Gastrocnemius medialis (tissue), 4 donors: ENCODE measurements around the gene PNPLA6.

Experiments
- POLR2A ChIP-seq, 2 donors: fragments of 450-650 bp; IDR thresholded peaks; one replicate each; pipeline ENCODE4 v1.6.1; 2017; ENCODE audit warnings: antibody characterized with exemption in 2 of 2, mild to moderate bottlenecking in 2 of 2, moderate library complexity in 2 of 2
- TF ChIP-seq, protein P1 (sequence below), 5 experiments: fragments of 450-650 bp in 3 of 5; fragments of 200-600 bp in 2 of 5; sonication (generic) in 2 of 5; IDR thresholded peaks in 4 of 5; conservative IDR thresholded peaks in 1 of 5; 1 replicate in 4 of 5; 2 replicates in 1 of 5; pipeline ENCODE4 v1.5.1; 2016 to 2019; ENCODE audit warnings: antibody characterized with exemption in 5 of 5, mild to moderate bottlenecking in 3 of 5, moderate library complexity in 3 of 5

DNA sequence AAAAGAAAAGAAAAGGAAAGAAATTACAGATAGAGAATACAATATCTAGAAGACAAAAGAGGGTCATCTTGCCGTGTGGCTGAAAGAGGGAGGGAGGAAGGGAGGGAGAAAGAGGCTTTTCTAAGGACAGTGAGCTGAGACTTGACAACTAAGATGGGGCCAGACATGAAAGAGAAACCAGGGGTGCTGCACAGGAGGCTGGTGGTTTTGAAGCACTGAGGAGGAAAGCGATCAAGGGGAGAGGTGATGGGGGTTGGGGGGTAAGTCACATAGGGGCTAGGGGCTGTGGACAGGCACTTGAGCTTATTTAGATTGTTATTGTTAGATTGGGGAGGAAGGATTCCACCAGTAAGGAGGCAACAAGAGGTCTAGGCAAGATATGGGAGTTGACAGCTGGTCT lies 17.3 kb downstream of the PNPLA6 start:
- TF ChIP-seq, protein P1, sequence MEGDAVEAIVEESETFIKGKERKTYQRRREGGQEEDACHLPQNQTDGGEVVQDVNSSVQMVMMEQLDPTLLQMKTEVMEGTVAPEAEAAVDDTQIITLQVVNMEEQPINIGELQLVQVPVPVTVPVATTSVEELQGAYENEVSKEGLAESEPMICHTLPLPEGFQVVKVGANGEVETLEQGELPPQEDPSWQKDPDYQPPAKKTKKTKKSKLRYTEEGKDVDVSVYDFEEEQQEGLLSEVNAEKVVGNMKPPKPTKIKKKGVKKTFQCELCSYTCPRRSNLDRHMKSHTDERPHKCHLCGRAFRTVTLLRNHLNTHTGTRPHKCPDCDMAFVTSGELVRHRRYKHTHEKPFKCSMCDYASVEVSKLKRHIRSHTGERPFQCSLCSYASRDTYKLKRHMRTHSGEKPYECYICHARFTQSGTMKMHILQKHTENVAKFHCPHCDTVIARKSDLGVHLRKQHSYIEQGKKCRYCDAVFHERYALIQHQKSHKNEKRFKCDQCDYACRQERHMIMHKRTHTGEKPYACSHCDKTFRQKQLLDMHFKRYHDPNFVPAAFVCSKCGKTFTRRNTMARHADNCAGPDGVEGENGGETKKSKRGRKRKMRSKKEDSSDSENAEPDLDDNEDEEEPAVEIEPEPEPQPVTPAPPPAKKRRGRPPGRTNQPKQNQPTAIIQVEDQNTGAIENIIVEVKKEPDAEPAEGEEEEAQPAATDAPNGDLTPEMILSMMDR (IDR thresholded peaks at IDR 0.05 in 4 of 5, conservative IDR thresholded peaks at IDR 0.05 in 1 of 5) = no peak
- no peak for TF ChIP-seq POLR2A (IDR thresholded peaks at IDR 0.05)
